GM12878 (cell line): Measurements from ENCODE around the gene PEX6. TPM values are rescaled to one million over a fixed set of nuclear protein-coding genes. Genes with fewer than 3 reads are reported as not detected.
A peak's percentile ranks its signal among the peaks of the same experiment; 100 is the strongest.

Experiments
- BCLAF1 ChIP-seq: fragments of 450-650 bp; IDR thresholded peaks from 2 replicates; pipeline ENCODE4 v1.6.1; 2017; ENCODE audit warnings: antibody characterized with exemption, mild to moderate bottlenecking, moderate library complexity
- BRCA1 ChIP-seq: IDR thresholded peaks from 2 replicates; pipeline ENCODE4 v1.6.1; 2011; ENCODE audit warnings: low read depth, low read length, improper control_type of control experiment
- CUX1 ChIP-seq: IDR thresholded peaks from 2 replicates; pipeline ENCODE4 v1.6.1; 2012; ENCODE audit warnings: improper control_type of control experiment, low read depth, low read length; ENCODE audit not compliant: insufficient replicate concordance
- HDAC6 ChIP-seq: fragments of 200-600 bp; sonication (generic); IDR thresholded peaks from one replicate; pipeline ENCODE4 v1.8.0; 2017; ENCODE audit warnings: antibody characterized with exemption; ENCODE audit not compliant: unreplicated experiment
- HDGF ChIP-seq: fragments of 450-650 bp; IDR thresholded peaks from 2 replicates; pipeline ENCODE4 v1.6.1; 2016; ENCODE audit warnings: antibody characterized with exemption
- JUND ChIP-seq: IDR thresholded peaks from 2 replicates; pipeline ENCODE4 v1.6.1; 2012; ENCODE audit warnings: low read depth, mild to moderate bottlenecking, low read length, improper control_type of control experiment, moderate library complexity
- NKRF ChIP-seq: fragments of 450-650 bp; conservative IDR thresholded peaks from 2 replicates; pipeline ENCODE4 v1.6.1; 2017; ENCODE audit warnings: mild to moderate bottlenecking, moderate library complexity
- PAX5 ChIP-seq: IDR thresholded peaks from 2 replicates; pipeline ENCODE4 v1.6.1; 2011; ENCODE audit warnings: low read depth, low read length, borderline replicate concordance
- RAD21 ChIP-seq: IDR thresholded peaks from 2 replicates; pipeline ENCODE4 v1.6.1; 2011; ENCODE audit warnings: mild to moderate bottlenecking, low read depth, low read length, moderate library complexity; ENCODE audit not compliant: insufficient read depth
- REST ChIP-seq: IDR thresholded peaks from 2 replicates; pipeline ENCODE4 v1.6.1; 2012; ENCODE audit warnings: mild to moderate bottlenecking, low read depth, low read length
- SMAD1 ChIP-seq: fragments of 450-650 bp; IDR thresholded peaks from 2 replicates; pipeline ENCODE4 v1.6.1; 2018; ENCODE audit warnings: mild to moderate bottlenecking, low read depth; ENCODE audit not compliant: partially characterized antibody
- polyA plus RNA-seq, 11 experiments: library from polyadenylated mRNA; depleted of rRNA in 4 of 11; unstranded in 6 of 11; stranded (reverse) in 5 of 11; fragments of >200 nt; fragmentation: Nextera tagmentation in 4 of 11; fragmentation: Illumina TruSeq in 1 of 11; extraction: Ambion mirVana in 4 of 11; extraction: Trizol in 1 of 11; gene quantifications; 1 replicate in 1 of 11; 2 replicates in 10 of 11; pipeline versions ENCODE4 v1.2.1 to v1.2.3, GENCODE V29; 2011 to 2016; ENCODE audit warnings: inconsistent platforms in 2 of 11, missing spikeins in 2 of 11, low read depth in 1 of 11
- total RNA-seq, 4 experiments: library from RNA; depleted of rRNA in 3 of 4; stranded (reverse); fragments of >200 nt in 3 of 4; fragmentation: Illumina TruSeq in 1 of 4; extraction: Trizol in 1 of 4; gene quantifications; 2 replicates each; pipeline versions ENCODE4 v1.2.1 to v1.2.3, GENCODE V29; 2013 to 2021
- TF ChIP-seq, protein P1 (sequence below): fragments of 450-650 bp; IDR thresholded peaks from 2 replicates; pipeline ENCODE4 v1.6.1; 2014; ENCODE audit warnings: mild to moderate bottlenecking

Gene PEX6
- total and polyA plus RNA-seq, 10 of the 15 experiments (the other 5 are each of a cell fraction or from before 2014, with no cell fraction given), result 0.39 to 21.1 (median 7.8) TPM

- TF ChIP-seq CUX1, result no peak
- TF ChIP-seq HDGF, result peak; percentile 52; the same call in 1 of the 2 replicates
- TF ChIP-seq PAX5, result no peak
- no peak for TF ChIP-seq BRCA1
- TF ChIP-seq REST, result no peak
- TF ChIP-seq BCLAF1, result no peak
- peak; percentile 75 for TF ChIP-seq SMAD1
- TF ChIP-seq JUND, result no peak
- TF ChIP-seq NKRF, result peak; percentile 96
- TF ChIP-seq HDAC6, result no peak
- TF ChIP-seq RAD21, result no peak
- TF ChIP-seq, protein P1, sequence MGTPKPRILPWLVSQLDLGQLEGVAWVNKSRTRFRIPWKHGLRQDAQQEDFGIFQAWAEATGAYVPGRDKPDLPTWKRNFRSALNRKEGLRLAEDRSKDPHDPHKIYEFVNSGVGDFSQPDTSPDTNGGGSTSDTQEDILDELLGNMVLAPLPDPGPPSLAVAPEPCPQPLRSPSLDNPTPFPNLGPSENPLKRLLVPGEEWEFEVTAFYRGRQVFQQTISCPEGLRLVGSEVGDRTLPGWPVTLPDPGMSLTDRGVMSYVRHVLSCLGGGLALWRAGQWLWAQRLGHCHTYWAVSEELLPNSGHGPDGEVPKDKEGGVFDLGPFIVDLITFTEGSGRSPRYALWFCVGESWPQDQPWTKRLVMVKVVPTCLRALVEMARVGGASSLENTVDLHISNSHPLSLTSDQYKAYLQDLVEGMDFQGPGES, result peak; percentile 94
These were observed 49.8 kb downstream of the PEX6 start, which contains the start of gene CNPY3 (continued) for GRCh38 chr6:42928986-42929820.
